Activated T-helper 17 cell treated with anti-CD3 and anti-CD28 coated beads, Interleukin-2, amount 50 U/mL, for 72 hours (primary cell): ENCODE measurements around the gene CCDC24. TPM values are rescaled to one million over a fixed set of nuclear protein-coding genes. Genes with fewer than 3 reads are reported as not detected.

ENCODE experiments used
- ATAC-seq: fragments of 150-1000 bp; cut with Tn5 transposase; replicated peaks from 2 replicates; pipeline ENCODE4 v1.10.0; 2021; ENCODE audit warnings: mild to moderate bottlenecking, moderate library complexity
- H3K27ac Mint-ChIP-seq: one replicate; pipeline ENCODE4 v1.8.0; 2022; ENCODE audit warnings: mixed read lengths
- H3K27me3 Mint-ChIP-seq: one replicate; pipeline ENCODE4 v1.8.0; 2022; ENCODE audit warnings: mixed read lengths
- H3K36me3 Mint-ChIP-seq: one replicate; pipeline ENCODE4 v1.8.0; 2022; ENCODE audit warnings: low read depth, mild to moderate bottlenecking, mixed read lengths
- H3K4me1 Mint-ChIP-seq: one replicate; pipeline ENCODE4 v1.8.0; 2022; ENCODE audit warnings: mixed read lengths
- H3K4me3 Mint-ChIP-seq: one replicate; pipeline ENCODE4 v1.8.0; 2022; ENCODE audit warnings: mild to moderate bottlenecking, mixed read lengths
- H3K9me3 Mint-ChIP-seq: one replicate; pipeline ENCODE4 v1.8.0; 2022; ENCODE audit warnings: mixed read lengths
- total RNA-seq, 2 donors: library from RNA; stranded (reverse); gene quantifications; one replicate each; pipeline ENCODE4 v1.2.3, GENCODE V29; 2022

The CCDC24 gene
- total RNA-seq, 2 donors from 2014 or later: 0.95 to 2.6 TPM

DNA sequence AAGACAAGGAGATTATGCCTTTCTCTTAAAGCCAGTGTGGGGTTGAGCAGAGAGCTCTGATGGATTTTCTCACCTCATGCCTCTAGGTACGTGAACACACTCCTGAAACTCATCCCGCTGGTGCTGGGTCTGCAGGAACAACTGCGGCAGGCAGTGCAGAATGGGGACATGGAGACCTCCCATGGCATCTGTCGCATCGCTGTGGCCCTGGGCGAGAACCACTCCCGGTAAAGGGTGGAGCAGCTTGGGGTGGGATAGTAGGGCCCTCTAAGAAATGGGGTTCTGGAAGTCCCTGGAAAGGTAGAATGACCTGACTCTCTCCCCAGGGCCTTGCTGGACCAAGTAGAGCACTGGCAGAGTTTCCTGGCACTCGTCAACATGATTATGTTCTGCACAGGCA is 35.2 kb upstream of the CCDC24 start:
- H3K4me3 Mint-ChIP-seq: no peak overlapping the region
- H3K36me3 Mint-ChIP-seq: no peaks in the 10 kb centered on the region
- no peak overlapping the region for H3K27ac Mint-ChIP-seq
- ATAC-seq: no peak
- H3K27me3 Mint-ChIP-seq: no peaks in the 10 kb centered on the region
- no peaks in the 10 kb centered on the region for H3K9me3 Mint-ChIP-seq
- H3K4me1 Mint-ChIP-seq: no peaks in the 10 kb centered on the region

DNA sequence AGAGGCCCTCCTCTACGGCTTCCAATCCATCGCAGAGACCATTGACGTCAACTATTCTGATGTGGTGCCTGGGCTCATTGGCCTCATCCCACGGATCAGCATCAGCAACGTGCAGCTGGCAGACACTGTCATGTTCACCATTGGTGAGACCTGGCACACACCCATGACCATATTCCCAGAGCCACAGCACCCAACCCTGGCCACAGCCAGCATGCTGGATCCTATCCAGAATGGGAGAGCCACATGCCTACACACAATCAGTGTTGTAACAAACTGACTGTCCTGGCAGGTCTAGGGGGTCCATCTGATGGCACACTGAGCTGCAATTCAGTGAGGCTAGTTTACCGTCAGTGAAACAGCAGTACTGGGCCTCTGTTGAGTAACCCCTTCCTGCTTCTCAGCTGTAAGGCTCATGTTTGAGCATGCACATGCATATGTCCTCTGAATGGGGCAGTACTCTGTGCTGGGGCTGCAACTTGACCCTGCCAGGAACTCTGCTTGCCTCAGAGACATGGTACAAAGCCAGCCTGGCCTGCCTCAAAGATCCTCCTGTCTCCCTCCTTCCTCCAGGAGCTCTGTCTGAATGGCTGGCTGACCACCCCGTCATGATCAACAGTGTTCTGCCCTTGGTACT is 33.9 kb upstream of the CCDC24 start:
- Mint-ChIP-seq H3K4me1 (no peaks in the 10 kb centered on the region), H3K9me3 (no peaks in the 10 kb centered on the region), H3K36me3 (no peaks in the 10 kb centered on the region), H3K27ac (no peak overlapping the region), H3K4me3 (no peak overlapping the region), H3K27me3 (no peaks in the 10 kb centered on the region)
- no peak for ATAC-seq

DNA sequence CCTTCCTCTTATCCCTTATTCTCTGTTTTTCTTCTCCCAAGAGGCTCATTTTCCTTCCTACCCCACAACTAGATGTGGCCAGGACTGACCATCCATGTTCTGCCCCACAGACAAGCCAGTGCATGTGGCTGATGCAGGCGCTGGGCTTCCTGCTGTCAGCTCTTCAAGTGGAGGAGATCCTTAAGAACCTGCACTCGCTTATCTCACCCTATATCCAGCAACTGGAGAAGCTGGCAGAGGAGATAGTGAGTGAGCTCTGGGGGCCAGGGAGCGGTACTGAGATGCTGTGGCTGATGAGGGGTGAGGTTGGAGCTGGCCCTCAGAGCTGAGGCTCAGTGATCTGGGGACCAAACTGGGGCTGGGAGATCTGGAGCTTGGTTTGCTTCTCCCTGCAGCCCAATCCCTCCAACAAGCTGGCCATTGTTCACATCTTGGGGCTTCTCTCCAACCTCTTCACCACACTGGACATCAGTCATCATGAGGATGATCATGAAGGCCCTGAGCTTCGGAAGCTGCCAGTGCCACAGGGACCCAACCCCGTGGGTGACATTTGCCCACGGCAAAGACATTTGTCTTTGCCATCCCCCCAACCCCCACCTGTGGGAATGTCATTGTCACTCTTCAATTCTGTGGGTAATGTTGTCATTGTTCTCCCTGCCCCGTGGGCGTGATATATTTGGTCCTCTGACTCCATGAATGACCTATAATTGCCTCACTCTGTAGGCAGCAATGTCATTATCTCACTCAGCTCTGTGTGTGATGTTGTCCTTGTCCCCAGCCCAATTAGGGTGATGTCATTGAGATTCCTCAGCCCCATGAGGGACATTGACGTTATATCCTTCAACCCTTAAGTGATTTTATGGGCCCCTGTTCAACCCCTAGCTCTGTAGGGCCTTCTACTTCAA is 32.8 kb upstream of the CCDC24 start:
- H3K36me3 Mint-ChIP-seq: no peaks in the 10 kb centered on the region
- H3K4me3 Mint-ChIP-seq: no peak overlapping the region
- H3K27ac Mint-ChIP-seq: no peak overlapping the region
- H3K4me1 Mint-ChIP-seq: no peaks in the 10 kb centered on the region
- ATAC-seq: no peak
- no peaks in the 10 kb centered on the region for H3K27me3 Mint-ChIP-seq
- H3K9me3 Mint-ChIP-seq: no peaks in the 10 kb centered on the region

DNA sequence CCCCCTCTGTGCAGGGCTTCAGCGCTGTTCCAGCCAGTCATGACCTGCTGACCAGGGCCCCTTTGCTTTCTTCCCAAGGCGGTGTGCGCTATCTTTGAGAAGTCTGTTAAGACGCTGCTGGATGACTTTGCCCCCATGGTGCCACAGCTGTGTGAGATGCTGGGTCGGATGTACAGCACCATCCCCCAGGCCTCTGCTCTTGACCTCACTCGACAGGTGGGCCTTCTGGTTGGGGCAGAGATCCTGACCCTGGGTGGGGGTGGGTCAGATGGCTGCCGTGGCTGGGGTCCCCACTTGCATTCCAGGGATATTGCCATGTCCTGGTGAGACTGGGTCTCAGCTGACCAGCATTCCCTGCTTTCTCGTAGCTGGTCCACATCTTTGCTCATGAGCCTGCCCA is 30.6 kb upstream of the CCDC24 start:
- Mint-ChIP-seq H3K4me1 (no peaks in the 10 kb centered on the region), H3K4me3 (no peak overlapping the region), H3K36me3 (no peaks in the 10 kb centered on the region), H3K27ac (no peak overlapping the region), H3K27me3 (no peaks in the 10 kb centered on the region), H3K9me3 (no peaks in the 10 kb centered on the region)
- no peak for ATAC-seq

DNA sequence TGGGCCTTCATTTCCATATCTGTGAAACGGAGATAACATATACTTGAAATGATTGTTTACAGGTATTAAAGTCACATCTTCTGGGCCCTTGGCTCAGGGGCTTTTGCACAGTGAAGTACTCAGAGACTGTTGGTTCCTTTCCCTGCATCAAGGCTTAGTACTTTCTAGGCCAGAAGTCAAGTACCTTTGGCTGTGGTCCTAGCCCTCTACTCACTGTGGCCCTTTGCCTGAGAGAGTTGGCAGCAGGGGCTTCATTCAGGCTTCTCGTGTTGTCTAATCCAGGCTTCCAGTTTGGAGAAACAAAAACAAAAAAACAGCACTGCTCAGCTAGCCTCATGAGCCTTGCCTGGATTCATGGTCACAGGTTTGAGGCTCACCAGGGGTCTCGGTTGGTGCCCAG is 29.7 kb upstream of the CCDC24 start:
- H3K9me3 Mint-ChIP-seq: no peaks in the 10 kb centered on the region
- H3K4me3 Mint-ChIP-seq: no peak overlapping the region

DNA sequence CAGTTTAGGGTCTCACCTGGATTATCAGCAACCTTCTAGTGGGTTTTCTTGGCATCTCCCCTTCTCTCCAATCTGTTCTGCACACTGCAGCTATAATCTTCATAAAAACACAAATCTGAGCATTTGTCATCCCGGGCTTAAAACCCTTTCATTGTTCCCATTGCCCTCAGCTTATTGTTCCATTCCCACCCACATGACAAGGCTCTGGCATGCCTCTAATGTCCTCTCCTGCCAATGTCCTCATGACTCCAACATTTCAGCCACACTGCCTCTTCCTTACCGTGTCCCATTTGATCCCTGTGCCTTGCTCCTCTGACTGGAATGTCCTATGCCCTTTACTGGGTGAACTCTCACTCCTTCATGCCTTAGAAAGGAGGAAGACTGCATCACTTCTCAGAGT is 29.1 kb upstream of the CCDC24 start:
- no peak overlapping the region for H3K4me3 Mint-ChIP-seq
- H3K4me1 Mint-ChIP-seq: no peaks in the 10 kb centered on the region
- H3K9me3 Mint-ChIP-seq: no peaks in the 10 kb centered on the region
- no peak overlapping the region for H3K27ac Mint-ChIP-seq
- no peak for ATAC-seq
- no peaks in the 10 kb centered on the region for H3K36me3 Mint-ChIP-seq
- H3K27me3 Mint-ChIP-seq: no peaks in the 10 kb centered on the region

More for the DNA sequence above, 29.7 kb upstream of the CCDC24 start:
- ATAC-seq: no peak
- H3K4me1 Mint-ChIP-seq: no peaks in the 10 kb centered on the region
- H3K27ac Mint-ChIP-seq: no peak overlapping the region
- no peaks in the 10 kb centered on the region for H3K27me3 Mint-ChIP-seq
- no peaks in the 10 kb centered on the region for H3K36me3 Mint-ChIP-seq

DNA sequence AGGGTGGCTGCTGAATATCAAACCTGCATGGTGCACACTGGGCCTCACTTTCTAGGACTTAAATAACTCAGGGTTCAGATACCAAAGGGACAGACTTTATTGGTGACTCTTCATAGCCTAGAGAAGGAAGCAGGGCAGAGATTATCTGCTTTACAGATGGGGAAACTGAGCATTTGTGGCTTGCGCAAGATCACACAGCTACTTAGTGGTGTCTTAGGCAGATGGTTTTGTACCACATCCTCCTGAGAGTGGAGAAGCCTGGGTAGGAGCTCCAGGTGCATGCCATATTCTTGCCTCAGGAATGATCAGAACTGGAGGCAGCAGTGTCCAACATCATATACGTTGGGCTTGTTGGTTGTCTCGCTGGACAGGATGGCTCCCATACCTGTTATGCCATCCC is 28.4 kb upstream of the CCDC24 start:
- H3K4me3 Mint-ChIP-seq: no peak overlapping the region
- no peak for ATAC-seq
- no peaks in the 10 kb centered on the region for H3K4me1 Mint-ChIP-seq
- no peak overlapping the region for H3K27ac Mint-ChIP-seq
- no peaks in the 10 kb centered on the region for H3K36me3 Mint-ChIP-seq
- H3K9me3 Mint-ChIP-seq: no peaks in the 10 kb centered on the region
- no peaks in the 10 kb centered on the region for H3K27me3 Mint-ChIP-seq

DNA sequence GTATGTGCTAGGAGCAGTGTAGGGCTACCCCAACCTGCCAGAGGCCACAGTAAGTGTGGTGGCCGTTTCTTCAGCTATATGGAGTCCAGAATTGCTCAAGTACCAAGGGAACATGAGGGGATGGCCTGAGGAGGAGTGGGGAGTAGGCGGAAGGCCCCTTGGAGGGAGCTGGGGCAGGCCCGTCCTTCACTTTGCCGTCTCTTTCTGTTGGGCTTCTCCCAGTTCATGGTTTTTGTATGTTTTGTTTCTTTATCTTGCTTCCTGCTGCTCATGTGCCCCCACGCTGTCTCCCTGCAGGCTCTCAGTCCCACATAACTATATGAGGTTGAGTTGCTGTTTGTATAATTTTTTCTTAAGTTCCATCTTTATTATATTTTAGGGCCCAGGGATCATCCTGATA is 27.5 kb upstream of the CCDC24 start:
- Mint-ChIP-seq H3K36me3 (no peaks in the 10 kb centered on the region), H3K27me3 (no peaks in the 10 kb centered on the region), H3K4me3 (no peak overlapping the region), H3K9me3 (no peaks in the 10 kb centered on the region), H3K27ac (no peak overlapping the region), H3K4me1 (no peaks in the 10 kb centered on the region)
- no peak for ATAC-seq

DNA sequence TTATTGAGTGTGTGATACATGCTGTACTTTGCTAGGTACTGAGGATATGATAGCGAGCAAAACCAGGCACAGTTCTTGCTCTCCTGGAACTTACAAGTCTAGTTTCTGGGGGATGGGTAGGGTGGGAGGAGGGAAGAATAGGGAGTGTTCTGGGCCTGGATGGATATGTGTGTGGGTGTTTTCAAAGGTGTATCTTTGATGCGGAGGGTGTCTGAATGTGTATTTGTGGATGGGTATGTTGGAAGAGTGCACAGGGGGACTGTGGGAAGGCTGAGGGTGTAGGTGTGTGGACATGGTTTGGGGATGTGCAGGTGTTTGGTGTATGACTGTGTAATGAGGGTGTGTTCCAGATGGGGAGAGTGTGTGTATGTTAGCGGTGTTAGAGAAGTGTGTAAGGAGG is 26.1 kb upstream of the CCDC24 start:
- no peak overlapping the region for H3K4me3 Mint-ChIP-seq
- ATAC-seq: no peak

DNA sequence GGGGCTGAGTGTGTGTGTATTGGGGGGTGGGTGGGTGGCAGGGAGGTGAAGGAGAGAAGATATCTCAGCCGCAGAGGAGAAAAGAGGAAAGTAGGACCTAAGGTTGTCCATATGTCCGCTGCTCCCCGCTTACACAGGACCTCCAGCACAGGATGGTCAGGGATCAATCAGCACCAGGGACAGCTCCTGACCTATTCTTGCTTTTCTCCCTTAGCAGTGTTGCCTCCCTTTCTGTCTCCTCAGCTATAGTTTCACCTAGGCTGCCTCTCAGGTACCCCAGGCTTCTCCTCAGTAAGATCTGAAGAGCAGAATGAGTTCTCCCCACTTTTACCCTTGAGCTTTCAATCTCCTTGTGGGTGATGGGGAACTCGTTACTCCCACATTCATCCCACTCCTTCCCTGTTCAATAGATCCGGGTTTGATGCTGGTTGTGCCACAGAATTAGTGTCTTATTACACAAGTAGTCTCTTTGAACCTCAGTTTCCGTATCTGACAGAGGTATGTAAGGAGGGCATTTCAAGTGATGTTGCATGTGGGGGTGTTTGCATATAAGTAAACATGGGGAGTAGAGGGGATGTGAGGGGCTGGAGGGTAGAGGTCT is 23.0 kb upstream of the CCDC24 start:
- Mint-ChIP-seq H3K4me1 (peaks cover 3% of the 10 kb centered on the region), H3K27me3 (no peaks in the 10 kb centered on the region), H3K4me3 (no peak overlapping the region), H3K9me3 (no peaks in the 10 kb centered on the region), H3K27ac (no peak overlapping the region), H3K36me3 (peaks cover 23% of the 10 kb centered on the region)
- no peak for ATAC-seq

More for the DNA sequence above, 26.1 kb upstream of the CCDC24 start:
- Mint-ChIP-seq H3K27me3 (no peaks in the 10 kb centered on the region), H3K4me1 (no peaks in the 10 kb centered on the region), H3K9me3 (no peaks in the 10 kb centered on the region), H3K36me3 (no peaks in the 10 kb centered on the region), H3K27ac (no peak overlapping the region)

DNA sequence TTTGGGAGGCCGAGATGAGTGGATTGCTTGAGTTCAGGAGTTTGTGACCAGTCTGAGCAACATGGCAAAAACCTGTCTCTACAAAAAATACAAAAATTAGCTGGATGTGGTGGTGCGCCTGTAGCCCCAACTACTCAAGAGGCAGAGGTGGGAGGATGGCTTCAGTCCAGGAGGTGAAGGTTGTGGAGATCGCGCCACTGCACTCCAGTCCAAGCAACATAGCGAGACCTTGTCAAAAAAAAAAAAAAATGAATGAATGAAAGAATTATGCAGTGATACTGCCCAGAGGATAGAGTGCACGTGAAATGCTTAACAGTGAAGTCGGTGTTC is 22.0 kb upstream of the CCDC24 start:
- Mint-ChIP-seq H3K27ac (peak overlapping the region; percentile 86), H3K4me3 (peak overlapping the region; percentile 92), H3K9me3 (no peaks in the 10 kb centered on the region), H3K27me3 (no peaks in the 10 kb centered on the region), H3K36me3 (peaks cover 32% of the 10 kb centered on the region), H3K4me1 (peaks cover 13% of the 10 kb centered on the region)
- peak; percentile 1 for ATAC-seq

DNA sequence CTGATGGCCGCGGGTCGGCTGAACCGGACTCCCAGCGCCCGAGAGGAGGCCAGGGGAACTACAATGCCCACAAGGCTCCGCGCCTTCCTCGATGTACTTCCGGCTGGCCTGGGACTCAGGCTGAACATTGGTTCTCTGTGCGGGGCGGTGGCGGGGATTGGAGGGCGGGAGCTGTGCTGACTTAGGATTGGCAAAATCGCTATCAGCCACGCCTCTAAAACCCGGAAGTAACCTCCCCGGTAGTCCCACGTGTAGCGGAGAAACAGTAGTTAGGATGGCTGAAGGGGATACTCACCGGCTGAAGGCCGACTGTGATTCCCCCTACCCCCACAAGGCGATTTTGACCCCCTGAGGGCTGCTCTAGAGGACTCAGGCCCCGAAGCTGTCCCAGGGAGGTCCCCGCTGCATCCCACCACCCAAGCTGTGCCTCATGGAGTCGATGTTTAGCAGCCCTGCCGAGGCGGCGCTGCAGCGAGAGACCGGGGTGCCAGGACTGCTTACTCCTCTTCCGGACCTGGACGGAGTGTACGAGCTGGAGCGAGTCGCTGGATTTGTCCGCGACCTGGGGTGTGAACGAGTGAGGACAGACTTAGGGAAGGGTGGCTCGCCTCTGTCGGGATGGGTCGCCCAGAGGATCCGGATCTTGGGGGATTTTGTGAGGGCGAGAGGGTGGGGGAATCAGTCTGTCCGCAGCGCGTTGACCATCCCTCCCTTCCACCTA is 21.5 kb upstream of the CCDC24 start, which contains the start of gene DPH2:
DPH2 (plus strand) TSS at position 265 of the 721 bp plus-strand sequence; CDS start at position 431, 166 bp downstream.
- no peaks in the 10 kb centered on the region for H3K9me3 Mint-ChIP-seq
- peak; percentile 94 for ATAC-seq
- peaks cover 13% of the 10 kb centered on the region for H3K4me1 Mint-ChIP-seq
- no peaks in the 10 kb centered on the region for H3K27me3 Mint-ChIP-seq
- peak within 1 kb of the TSS; percentile 86 for H3K27ac Mint-ChIP-seq
- H3K4me3 Mint-ChIP-seq: peak within 1 kb of the TSS; percentile 92
- H3K36me3 Mint-ChIP-seq: peaks cover 35% of the 10 kb centered on the region

DNA sequence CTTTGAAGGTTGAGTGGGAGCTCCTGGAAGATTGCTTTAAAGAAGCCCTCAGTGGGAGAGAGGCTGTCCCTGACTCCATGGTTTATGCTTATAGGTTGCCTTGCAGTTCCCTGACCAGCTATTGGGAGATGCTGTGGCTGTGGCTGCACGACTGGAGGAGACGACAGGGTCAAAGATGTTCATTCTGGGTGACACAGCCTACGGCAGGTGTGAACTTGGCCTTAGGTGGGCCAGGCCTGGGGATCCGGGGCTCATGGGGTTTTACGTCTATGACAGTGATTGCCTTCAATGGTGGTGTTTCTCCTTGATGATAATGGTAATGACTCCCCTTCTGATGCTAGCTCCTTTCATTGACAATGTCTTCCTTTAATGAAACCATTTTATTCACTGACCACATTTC is 20.9 kb upstream of the CCDC24 start:
- Mint-ChIP-seq H3K27me3 (no peaks in the 10 kb centered on the region), H3K36me3 (peaks cover 35% of the 10 kb centered on the region), H3K27ac (peak overlapping the region; percentile 86), H3K9me3 (no peaks in the 10 kb centered on the region), H3K4me3 (peak overlapping the region; percentile 92), H3K4me1 (peaks cover 13% of the 10 kb centered on the region)
- no peak for ATAC-seq

DNA sequence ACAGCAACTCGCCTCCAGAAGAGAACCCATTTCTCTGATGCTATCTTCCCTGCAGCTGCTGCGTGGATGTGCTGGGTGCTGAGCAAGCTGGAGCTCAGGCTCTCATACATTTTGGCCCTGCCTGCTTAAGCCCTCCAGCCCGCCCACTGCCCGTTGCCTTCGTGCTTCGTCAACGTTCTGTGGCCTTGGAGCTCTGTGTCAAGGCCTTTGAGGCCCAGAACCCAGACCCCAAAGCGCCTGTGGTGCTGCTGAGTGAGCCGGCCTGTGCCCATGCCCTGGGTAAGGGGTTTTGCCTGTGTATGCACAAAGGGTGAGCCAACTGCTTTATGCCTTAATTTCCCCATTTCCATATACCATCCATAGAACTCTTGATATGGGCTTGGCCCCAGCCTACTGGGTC is 20.5 kb upstream of the CCDC24 start:
- Mint-ChIP-seq H3K4me1 (peaks cover 13% of the 10 kb centered on the region), H3K4me3 (peak overlapping the region; percentile 92), H3K27me3 (no peaks in the 10 kb centered on the region), H3K27ac (peak overlapping the region; percentile 86), H3K9me3 (no peaks in the 10 kb centered on the region), H3K36me3 (peaks cover 38% of the 10 kb centered on the region)
- ATAC-seq: no peak
